NCI-H128 (cell line): ENCODE measurements around the gene MUC4.

ENCODE experiments used
- DNase-seq: peaks from one replicate; lab custom pipeline; 2025; ENCODE audit not compliant: unreplicated experiment; lab: John Stamatoyannopoulos, UW

The MUC4 gene, protein sequence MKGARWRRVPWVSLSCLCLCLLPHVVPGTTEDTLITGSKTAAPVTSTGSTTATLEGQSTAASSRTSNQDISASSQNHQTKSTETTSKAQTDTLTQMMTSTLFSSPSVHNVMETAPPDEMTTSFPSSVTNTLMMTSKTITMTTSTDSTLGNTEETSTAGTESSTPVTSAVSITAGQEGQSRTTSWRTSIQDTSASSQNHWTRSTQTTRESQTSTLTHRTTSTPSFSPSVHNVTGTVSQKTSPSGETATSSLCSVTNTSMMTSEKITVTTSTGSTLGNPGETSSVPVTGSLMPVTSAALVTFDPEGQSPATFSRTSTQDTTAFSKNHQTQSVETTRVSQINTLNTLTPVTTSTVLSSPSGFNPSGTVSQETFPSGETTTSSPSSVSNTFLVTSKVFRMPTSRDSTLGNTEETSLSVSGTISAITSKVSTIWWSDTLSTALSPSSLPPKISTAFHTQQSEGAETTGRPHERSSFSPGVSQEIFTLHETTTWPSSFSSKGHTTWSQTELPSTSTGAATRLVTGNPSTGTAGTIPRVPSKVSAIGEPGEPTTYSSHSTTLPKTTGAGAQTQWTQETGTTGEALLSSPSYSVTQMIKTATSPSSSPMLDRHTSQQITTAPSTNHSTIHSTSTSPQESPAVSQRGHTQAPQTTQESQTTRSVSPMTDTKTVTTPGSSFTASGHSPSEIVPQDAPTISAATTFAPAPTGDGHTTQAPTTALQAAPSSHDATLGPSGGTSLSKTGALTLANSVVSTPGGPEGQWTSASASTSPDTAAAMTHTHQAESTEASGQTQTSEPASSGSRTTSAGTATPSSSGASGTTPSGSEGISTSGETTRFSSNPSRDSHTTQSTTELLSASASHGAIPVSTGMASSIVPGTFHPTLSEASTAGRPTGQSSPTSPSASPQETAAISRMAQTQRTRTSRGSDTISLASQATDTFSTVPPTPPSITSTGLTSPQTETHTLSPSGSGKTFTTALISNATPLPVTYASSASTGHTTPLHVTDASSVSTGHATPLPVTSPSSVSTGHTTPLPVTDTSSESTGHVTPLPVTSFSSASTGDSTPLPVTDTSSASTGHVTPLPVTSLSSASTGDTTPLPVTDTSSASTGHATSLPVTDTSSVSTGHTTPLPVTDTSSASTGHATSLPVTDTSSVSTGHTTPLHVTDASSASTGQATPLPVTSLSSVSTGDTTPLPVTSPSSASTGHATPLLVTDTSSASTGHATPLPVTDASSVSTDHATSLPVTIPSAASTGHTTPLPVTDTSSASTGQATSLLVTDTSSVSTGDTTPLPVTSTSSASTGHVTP (N-terminal part only)

GRCh38 chr3:195811756-195812155 lies at the start of gene MUC4:
TSS of gene MUC4 (minus strand) at chr3:195811929. CDS start at chr3:195811817, 112 bp downstream.
- no peak for DNase-seq

DNA sequence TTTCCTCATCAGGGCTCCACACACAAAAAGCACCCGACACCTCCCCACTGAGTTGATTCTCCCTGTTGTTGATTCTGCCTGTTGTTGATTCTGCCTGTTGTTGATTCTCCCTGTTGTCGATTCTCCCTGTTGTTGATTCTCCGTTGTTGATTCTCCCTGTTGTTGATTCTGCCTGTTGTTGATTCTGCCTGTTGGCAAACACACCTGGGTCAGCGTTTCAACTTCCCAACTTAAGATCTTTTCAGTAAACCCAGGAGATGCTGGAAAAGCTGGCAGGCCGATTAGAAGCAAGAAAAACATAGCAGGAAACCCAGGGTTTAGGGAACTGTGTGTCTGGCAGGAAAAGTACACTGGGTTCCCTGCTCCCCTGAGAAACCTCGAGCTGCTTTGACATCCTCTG lies 48.7 kb upstream of the MUC4 start:
- DNase-seq: no peak

DNA sequence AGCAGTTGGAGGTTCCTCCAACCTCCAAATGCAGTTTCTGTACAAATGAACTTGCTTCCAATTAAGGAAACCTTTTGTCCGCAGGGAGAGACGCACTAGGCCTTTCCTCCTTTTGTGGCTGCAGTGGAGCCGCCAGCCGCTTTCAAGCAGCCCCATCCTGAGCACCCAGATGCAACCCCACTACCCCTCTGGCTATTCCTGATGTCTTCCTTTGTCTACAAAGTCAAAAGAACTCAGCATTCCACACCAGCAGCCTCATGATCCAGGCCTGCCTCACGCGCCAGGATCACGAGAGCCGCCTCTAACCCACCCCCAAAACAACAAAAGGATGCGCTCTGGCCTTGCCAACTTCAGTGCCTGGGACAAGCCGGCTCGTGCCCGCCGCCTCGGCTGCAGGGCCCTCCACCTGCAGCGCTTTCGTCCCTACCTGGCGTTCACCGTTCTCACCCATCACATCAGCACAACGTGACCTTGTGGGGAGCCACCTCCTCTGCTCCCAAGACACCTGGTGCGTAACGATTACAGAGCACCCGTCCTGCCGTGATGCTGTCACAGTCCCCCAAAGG lies 48.2 kb upstream of the MUC4 start:
- no peak for DNase-seq

GRCh38 chr3:195859061-195859845 lies 47.5 kb upstream of the MUC4 start:
- peak; percentile 57 for DNase-seq

DNA sequence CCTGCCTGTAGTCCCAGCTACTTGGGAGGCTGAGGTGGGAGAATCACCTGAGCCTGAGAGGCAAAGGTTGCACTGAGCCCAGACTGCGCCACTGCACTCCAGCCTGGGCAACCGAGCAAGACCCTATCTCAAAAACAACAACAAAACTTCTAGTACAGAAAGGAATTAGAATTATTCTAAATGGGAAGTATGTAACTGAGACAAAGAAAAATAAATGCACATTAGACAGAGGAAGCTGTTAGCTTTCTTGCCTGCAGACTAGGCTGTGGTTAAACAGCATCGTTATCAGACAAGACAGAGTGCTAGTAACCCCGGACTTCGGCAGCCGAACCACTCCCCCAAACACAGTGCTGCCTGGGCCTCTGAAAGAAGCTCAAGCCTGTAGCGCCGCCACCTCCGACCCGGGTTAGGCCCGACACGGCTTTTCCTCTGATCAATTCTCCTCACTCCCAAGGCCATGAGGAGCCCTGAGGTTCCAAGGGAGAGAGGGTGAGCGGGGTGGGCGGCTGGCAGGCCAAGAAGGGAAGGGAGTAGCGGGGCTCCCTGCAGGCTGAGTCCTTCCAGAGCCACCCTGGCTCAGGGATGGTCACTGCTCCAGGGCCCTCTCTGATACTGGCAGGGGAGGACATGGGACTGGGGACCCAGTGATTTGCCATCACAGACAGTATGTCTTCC lies 44.8 kb upstream of the MUC4 start:
- no peak for DNase-seq

DNA sequence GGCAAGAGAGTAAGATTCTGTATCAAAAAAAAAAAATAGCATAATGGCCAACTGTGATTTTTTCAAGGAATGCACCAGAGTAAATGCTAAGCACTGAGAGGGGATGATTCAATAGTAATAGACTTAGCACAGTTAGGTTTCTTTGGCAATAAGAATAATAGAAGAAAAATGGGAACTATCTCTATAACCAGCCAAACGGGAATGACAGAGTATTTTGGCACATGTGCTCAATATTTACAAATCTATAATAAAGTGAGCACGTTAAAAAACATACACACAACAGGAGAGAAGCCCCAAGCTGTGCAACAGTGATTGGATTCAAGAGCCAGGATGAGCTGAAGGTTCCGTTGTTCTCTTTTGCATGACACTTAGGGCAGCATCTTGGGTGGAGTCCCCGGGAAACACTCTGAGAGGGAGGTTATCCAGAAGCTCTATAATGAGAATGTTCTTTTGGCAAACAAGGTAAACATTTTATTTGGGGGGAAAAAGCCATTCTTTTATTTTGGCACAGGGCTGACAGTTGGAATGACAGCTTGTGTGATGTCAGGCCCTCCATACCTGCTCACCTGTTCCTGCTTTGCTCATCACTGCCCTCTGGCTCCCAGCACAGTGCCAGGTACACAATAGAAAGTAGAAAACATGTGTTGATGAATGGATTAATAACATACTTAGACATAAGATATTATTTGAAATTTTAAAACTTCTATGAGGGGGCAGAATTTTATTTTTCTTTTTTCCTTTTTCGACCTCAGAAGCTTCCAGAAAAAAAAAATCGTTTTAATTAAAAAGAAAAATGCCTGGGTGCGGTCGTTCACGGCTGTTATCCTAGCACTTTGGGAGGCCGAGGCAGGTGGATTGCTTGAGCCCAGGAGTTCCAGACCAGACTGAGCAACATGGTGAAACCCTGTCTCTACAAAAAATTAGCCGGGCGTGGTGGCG lies 44.0 kb upstream of the MUC4 start:
- peak; percentile 19 for DNase-seq

DNA sequence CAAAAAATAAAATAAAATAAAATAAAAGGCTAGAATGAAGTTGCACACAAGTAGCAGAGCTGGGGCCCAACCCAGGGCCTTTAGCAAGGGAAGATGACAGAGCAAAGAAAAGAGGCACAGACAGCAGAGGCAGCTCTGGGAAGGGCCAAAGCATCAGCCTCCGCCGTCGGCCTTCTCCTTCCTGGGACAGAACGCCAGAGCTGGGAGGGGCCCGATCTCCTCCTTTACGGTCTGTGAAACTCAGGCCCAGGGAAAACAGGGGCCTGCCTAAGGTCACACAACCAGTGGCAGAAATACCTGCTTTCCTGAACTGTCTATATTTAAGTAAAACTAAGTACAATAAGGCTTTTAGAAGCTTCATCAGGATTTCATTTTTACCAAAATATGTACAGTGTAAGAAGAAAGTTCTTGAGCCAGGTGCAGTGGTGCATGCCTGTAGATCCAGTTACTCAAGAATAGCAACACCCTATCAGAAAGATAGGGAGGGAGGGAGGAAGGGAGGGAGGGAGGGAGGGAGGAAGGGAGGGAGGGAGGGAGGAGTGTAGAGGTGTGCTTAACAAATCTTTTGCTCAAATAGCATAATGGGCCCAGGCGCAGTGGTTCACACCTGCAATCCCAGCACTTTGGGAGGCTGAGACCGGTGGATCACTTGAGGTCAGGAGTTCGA lies 43.0 kb upstream of the MUC4 start:
- DNase-seq: no peak

GRCh38 chr3:195853996-195854395 lies 42.3 kb upstream of the MUC4 start:
- DNase-seq: no peak

DNA sequence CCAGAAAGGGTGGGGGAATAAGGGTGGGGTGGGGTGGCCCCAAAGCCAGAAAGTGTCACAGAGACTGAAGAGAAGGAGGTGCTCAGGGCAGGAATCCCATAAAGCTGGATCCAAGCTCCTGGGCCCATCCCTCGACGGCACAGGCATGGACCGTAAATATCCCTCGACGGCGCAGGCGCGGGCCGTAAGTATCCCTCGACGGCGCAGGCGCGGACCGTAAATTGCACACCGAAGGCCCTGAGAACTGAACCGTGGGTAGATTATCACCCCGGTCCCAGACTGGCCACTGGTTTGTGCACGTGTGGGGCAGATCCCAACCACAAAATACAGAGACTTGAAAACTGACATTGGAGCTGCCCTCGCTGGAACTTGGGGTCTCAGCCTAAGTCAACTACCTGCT lies 41.3 kb upstream of the MUC4 start:
- no peak for DNase-seq

DNA sequence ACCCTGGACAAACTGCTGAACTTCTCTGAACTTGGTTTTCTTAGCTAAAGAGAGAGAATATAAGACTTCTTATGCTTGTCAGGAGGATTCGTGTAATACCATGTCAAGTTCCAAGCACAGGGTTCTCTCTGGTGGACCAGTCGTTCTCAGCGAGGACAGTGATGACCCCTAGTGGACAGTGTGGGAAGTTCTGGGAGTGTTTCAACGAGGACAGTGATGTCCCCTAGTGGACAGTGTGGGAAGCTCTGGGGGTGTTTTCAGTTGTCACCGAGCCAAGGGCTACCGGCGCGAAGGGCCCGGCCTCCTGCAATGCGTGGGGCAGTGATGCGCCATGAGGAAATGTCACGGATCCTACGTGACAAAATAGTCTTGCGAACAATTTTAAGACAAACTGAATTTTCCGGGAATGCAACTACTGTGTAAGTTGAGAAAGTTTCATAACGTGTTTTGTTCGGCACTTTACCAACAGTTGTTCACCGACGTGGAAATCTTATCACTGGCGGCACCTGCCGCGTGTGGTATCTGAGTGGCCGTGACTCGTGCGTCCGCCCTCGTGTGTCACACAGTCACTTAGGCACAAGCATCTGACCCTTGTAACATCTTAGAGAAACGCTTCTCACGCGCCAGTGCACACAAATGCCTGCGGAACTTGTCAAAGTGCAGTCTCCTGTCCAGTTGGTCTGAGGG lies 39.3 kb upstream of the MUC4 start:
- DNase-seq: peak; percentile 87

DNA sequence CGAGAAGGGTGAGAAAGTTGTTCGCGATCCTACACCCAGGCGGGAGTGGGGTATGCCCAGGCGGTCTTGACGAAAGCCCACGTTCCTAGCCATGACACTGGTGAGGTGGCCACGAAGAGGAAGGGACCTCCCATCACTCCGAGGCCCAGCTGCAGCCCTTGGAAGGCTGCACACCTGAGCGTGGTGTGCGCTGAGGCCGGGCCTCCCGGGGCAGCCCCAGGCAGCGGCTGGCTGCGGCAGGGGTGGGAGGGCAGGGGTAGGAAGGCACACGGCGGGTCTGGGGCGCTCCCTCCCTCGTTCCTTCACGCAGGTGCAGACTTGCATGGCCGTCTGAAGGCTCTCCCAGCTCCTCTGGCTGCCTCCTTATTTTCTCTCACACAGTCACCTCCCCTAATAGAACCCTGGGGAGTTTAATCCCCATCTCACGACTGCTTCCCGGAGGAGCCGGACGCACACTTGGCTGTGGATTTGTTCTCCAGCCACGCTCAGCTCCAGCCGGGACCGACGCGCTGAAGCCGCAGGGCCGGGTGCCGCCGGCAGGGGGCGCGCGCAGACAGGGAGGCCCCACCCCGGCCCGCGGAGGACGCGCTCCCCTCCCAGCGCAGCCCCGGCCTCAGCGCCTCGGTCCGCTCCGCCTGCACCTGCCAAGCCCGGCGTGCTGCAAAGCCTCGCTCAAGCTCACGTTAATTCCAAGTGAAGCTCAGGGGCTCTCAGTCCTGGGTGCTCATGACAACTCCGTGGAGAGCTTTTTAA lies 37.8 kb upstream of the MUC4 start:
- no peak for DNase-seq

DNA sequence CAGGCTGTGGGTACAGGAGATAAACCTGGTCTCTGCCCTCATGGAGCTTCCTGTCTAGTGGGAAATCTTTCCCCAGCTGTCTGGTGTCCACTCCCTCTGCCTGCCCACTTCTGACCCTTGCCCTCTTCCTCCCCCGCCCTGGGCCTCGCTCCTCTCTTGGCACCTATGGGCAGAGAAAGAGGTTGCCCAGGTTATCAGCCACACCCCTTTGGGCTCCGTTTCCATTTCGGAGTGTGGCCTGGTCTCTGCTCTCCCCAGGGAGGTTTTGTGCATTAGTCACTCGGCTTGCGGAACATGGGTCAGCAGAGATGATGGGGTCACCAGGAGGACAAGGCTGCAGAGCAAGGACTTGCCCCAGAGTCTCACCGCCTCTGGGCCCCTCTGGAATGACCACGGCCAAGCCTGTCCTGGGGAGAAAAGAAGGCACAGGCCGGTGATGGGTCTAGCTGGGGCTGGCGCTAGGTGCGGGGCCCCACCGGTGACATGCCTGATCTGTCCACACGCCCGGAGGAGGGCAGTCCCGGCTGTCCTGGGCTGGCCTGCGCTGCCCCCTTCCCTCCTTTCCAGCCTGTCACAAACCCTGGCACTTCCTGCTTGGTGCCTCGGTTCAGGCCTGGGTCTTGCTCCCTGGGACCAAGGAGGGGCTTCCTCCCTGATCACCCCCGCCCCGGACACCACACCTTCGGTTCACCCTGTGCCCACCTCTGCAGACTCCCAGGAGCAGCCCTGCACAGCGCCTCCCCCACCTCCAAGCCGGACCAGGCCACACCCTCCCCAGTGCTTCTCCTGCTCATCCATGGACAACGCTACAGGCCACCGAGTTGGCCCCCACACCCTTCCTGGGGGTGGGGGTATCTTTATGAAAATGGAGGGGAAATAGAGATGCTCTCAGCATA lies 35.6 kb upstream of the MUC4 start:
- DNase-seq: no peak

DNA sequence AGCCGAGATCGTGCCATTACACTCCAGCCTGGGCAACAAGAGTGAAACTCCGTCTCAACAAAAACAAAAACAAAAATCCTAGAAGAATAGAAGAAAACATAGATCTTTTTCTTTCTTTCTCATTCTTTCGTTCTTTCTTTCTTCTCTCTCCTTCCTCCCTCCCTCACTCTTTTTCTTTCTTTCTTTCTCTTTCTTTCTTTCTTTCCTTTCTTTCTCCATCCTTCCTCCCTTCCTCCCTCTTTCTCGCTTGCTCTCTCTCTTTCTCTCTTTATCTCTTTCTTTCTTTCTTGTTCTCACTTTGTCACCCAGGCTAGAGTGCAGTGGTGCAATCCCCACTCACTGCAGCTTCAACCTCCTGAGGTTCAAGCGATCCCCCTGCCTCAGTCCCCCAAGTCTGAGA lies 33.8 kb upstream of the MUC4 start:
- DNase-seq: no peak

DNA sequence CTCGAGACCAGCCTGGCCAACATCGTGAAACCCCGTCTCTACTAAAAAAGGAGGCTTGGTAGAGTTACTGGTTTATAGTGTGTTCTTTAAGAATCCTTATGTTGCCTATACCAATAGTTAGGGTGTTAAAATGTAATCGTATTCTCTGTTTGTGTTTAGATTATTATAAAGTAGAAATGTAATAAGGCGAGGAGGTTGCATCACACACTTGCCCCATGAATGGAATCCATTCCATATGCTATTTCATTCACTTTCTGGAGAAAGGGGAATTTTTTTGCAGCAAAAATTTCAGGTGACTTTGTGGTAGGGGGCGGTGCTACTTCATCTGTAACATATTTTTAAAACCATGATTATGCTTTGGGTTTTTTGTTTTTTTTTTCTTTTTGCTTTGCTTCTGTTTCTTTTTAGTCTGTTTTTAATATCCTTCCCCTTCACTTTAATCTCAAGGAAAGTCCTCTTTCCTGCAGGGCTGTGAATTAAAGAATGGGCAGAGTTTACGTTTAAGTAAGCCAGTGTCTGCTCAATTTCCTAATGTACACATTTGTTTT lies 33.0 kb upstream of the MUC4 start:
- DNase-seq: no peak

DNA sequence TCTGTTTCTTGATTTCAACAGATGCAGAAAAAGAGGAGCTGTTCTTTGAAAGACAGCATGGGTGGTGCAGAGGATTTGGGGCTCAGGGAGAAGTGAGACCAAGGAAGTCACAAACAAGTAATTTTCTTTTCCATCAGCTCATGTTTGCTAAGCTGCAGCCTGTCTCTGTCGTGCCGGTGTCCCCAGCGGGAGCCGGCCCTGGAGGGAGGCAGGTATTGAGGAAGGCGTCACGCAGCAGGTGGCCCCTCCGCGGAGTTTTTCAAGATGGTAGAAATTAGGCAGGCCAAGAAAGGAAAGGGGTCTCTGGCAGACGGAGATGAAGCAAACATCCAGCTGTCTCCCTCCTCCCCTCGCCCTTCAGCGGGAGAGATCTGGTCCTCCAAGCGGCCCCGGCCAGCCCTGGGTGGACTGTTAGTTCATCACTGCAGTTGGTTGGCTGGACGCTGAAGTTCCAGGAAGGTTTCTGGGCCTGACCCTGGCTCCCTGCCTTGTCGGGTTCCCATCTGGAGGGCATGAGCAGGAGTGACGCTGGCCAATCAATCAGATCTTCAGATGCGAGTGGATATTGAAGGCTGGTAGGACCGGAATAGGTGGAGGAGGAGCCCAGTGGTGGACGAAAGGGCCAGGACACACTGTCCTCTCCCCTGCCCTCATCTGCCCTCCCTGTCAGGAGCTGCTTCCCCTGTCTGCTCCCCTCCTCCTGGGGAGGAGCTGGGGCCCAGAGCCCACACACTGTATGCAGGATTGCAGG lies 27.7 kb upstream of the MUC4 start:
- no peak for DNase-seq
